Activated naive CD4-positive, alpha-beta T cell treated with anti-CD3 and anti-CD28 coated beads for 36 hours (primary cell): ENCODE data around the gene LRRTM3. TPM values are rescaled to one million over a fixed set of nuclear protein-coding genes. Genes with fewer than 3 reads are reported as not detected.

Experiments
- CTCF ChIA-PET: fragments of 350-600 bp; sonication (Branson Sonifier 250); formaldehyde crosslinking; loops from one replicate; lab custom pipeline; 2021; ENCODE audit warnings: antibody characterized with exemption; lab: Charles Lee
- DNase-seq: peaks from one replicate; pipeline ENCODE4 v3.0.0-alpha.2; 2020
- H3K27ac Mint-ChIP-seq: one replicate; pipeline ENCODE4 v1.8.0; 2021; ENCODE audit warnings: mild to moderate bottlenecking, mixed read lengths
- H3K27me3 Mint-ChIP-seq: one replicate; pipeline ENCODE4 v1.8.0; 2021; ENCODE audit warnings: low read depth, mixed read lengths
- H3K36me3 Mint-ChIP-seq: one replicate; pipeline ENCODE4 v1.8.0; 2021; ENCODE audit warnings: low read depth, mixed read lengths
- H3K4me1 Mint-ChIP-seq: one replicate; pipeline ENCODE4 v1.8.0; 2021; ENCODE audit warnings: low read depth, mixed read lengths
- H3K4me3 Mint-ChIP-seq: one replicate; pipeline ENCODE4 v1.8.0; 2021; ENCODE audit warnings: mild to moderate bottlenecking, moderate library complexity, mixed read lengths
- H3K9me3 Mint-ChIP-seq: one replicate; pipeline ENCODE4 v1.8.0; 2021; ENCODE audit warnings: mixed read lengths
- intact Hi-C: fragments of 100-400 bp; cut with micrococcal nuclease; formaldehyde crosslinking; loops from one replicate; pipeline ENCODE4 v1.15.1; 2023
- total RNA-seq, 2 experiments: library from RNA; stranded (reverse); gene quantifications; one replicate each; pipeline ENCODE4 v1.2.3, GENCODE V29; 2021

The LRRTM3 gene
- total RNA-seq, 2 experiments from 2014 or later, result not detected

DNA sequence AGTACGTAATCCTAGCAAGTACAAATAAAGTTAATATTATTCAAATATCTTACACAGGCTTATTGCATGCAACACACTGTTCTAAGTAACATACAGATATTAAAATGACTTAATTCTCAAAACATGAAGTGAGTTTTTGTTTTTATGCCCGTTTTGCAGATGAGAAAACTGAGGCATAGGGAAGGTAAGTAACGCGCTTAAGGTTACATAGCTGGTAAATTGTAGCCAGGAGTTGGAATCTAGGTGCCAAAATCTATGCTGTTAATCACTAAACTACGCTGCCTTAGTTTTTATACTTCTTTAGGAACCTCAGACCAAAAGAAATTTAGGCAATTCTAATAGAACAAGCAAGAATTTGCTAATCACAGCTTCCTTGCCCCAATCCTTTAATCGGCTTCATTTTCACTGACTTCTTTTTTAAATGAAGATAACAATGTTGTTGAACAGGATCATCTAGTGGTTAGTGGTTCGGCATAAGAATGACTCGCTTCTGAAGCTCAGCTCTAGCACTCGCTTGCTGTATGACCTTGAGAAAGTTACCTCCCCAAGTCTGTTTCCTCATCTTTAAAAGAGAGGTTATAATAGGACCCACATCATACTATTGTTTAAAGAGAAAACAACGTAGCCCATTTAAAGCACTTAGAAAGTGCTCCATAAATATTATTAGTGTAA is 1.0 kb upstream of the LRRTM3 start:
- peaks cover 3% of the 10 kb centered on the region for H3K9me3 Mint-ChIP-seq
- intact Hi-C loops, result no loop called here
- H3K4me3 Mint-ChIP-seq, result no peak overlapping the region
- no peak overlapping the region for H3K27ac Mint-ChIP-seq
- CTCF ChIA-PET, result interaction anchor here (1.0 kb wide), 1 partner anchor 10 kb away, joined by 3 read pairs; no protein-coding TSS in a partner anchor
- DNase-seq, result no peak
- peaks cover 33% of the 10 kb centered on the region for H3K27me3 Mint-ChIP-seq
- no peaks in the 10 kb centered on the region for H3K36me3 Mint-ChIP-seq
- H3K4me1 Mint-ChIP-seq, result peaks cover 1% of the 10 kb centered on the region

- Mint-ChIP-seq H3K27me3 (peaks cover 33% of the 10 kb centered on the region), H3K27ac (no peak overlapping the region), H3K36me3 (no peaks in the 10 kb centered on the region), H3K9me3 (peaks cover 3% of the 10 kb centered on the region), H3K4me3 (no peak overlapping the region), H3K4me1 (peaks cover 1% of the 10 kb centered on the region)
- intact Hi-C loops, result no loop called here
- CTCF ChIA-PET, result interaction anchor here (1.1 kb wide), 1 partner anchor 40 kb away, joined by 3 read pairs; no protein-coding TSS in a partner anchor
- no peak for DNase-seq
Observed at GRCh38 chr10:66925373-66925772, 463 bp upstream of the LRRTM3 start.

DNA sequence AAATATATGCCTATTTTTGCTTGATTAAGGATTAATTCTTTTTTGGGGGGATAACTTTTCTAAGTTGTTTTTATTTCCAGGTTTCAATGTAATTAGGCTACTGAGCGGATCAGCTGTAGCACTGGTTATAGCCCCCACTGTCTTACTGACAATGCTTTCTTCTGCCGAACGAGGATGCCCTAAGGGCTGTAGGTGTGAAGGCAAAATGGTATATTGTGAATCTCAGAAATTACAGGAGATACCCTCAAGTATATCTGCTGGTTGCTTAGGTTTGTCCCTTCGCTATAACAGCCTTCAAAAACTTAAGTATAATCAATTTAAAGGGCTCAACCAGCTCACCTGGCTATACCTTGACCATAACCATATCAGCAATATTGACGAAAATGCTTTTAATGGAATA is 1.0 kb downstream of the LRRTM3 start:
- Mint-ChIP-seq H3K4me1 (peaks cover 1% of the 10 kb centered on the region), H3K4me3 (no peak overlapping the region), H3K27ac (no peak overlapping the region), H3K9me3 (no peaks in the 10 kb centered on the region), H3K27me3 (peaks cover 37% of the 10 kb centered on the region), H3K36me3 (no peaks in the 10 kb centered on the region)
- CTCF ChIA-PET, result no interaction called here
- intact Hi-C loops, result no loop called here
- no peak for DNase-seq

GRCh38 chr10:66927251-66927935 is 1.6 kb downstream of the LRRTM3 start:
- Mint-ChIP-seq H3K4me3 (no peak overlapping the region), H3K36me3 (no peaks in the 10 kb centered on the region), H3K27me3 (peaks cover 41% of the 10 kb centered on the region), H3K4me1 (peaks cover 1% of the 10 kb centered on the region), H3K9me3 (no peaks in the 10 kb centered on the region), H3K27ac (no peak overlapping the region)
- intact Hi-C loops, result no loop called here
- no peak for DNase-seq
- CTCF ChIA-PET, result interaction anchor here (1.1 kb wide), 1 partner anchor 747 kb away, joined by 3 read pairs; no protein-coding TSS in a partner anchor

- CTCF ChIA-PET, result interaction anchor here (0.6 to 1.1 kb wide), 2 partner anchors 164 to 748 kb away, joined by 3 read pairs; no protein-coding TSS in a partner anchor
- DNase-seq, result no peak
- intact Hi-C loops, result no loop called here
- Mint-ChIP-seq H3K4me3 (no peak overlapping the region), H3K9me3 (no peaks in the 10 kb centered on the region), H3K27ac (no peak overlapping the region), H3K27me3 (peaks cover 42% of the 10 kb centered on the region), H3K36me3 (no peaks in the 10 kb centered on the region), H3K4me1 (peaks cover 1% of the 10 kb centered on the region)
Observed at GRCh38 chr10:66927971-66928770, 2.3 kb downstream of the LRRTM3 start.

DNA sequence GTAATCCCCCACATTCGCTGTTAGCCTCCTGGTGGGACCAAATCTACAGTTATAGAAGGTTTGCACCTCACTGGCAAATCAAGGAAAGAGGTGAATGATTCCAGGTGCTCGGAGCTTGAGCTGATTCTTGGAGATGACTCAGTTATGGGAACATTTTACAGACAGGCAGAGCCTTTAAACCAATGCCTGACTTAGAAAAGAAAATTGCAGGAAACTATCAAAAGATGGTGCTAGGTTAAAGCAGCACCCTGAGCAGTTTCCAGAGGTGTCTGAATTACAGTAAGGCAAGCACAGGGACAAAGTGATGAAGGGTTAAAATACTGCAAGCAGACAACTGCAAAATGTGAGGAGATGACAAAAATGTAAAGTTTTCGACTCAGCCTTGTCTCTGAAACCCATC is 2.9 kb downstream of the LRRTM3 start:
- CTCF ChIA-PET, result interaction anchor here (0.6 kb wide), 1 partner anchor 164 kb away, joined by 3 read pairs; no protein-coding TSS in a partner anchor
- no peak overlapping the region for H3K4me3 Mint-ChIP-seq
- intact Hi-C loops, result no loop called here
- H3K4me1 Mint-ChIP-seq, result peaks cover 1% of the 10 kb centered on the region
- H3K36me3 Mint-ChIP-seq, result no peaks in the 10 kb centered on the region
- no peaks in the 10 kb centered on the region for H3K9me3 Mint-ChIP-seq
- peaks cover 44% of the 10 kb centered on the region for H3K27me3 Mint-ChIP-seq
- no peak overlapping the region for H3K27ac Mint-ChIP-seq
- DNase-seq, result no peak

- CTCF ChIA-PET, result no interaction called here
- Mint-ChIP-seq H3K4me3 (no peak overlapping the region), H3K36me3 (no peaks in the 10 kb centered on the region), H3K27me3 (peaks cover 46% of the 10 kb centered on the region), H3K27ac (no peak overlapping the region), H3K4me1 (peaks cover 1% of the 10 kb centered on the region), H3K9me3 (no peaks in the 10 kb centered on the region)
- intact Hi-C loops, result no loop called here
- DNase-seq, result no peak
Observed at GRCh38 chr10:66929375-66929774, 3.5 kb downstream of the LRRTM3 start.

DNA sequence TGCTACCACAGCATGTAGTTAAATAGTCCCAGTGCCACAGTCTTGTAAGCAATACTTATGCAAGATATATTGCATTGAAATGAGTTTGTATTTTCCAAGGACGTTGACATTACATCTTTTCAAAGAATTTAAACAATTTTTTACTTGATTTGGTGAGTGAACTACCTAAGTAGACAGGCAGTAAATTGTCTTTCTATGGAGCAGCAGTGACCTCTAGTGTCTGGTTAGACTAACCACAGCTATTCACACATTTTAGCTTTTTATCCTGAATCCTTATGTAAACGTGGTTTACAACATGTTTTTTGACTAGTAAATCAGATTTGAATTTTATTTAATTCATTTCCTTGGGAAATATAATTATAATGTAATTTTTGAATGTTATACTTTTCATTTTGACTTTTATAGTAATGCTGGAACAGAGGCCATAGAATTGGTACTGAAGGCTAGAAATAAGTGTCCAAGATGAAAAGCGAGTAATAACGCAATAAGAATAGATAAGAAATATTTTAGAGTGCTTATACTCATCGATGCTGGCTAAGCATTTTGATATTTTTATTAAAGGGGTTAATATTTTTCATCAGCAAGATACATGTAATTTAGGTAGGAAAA is 5.6 kb downstream of the LRRTM3 start:
- H3K36me3 Mint-ChIP-seq, result no peaks in the 10 kb centered on the region
- no peak overlapping the region for H3K27ac Mint-ChIP-seq
- intact Hi-C loops, result loop anchor here (1.0 to 2.0 kb wide), 2 partner anchors 589 to 751 kb away; no protein-coding TSS in a partner anchor
- CTCF ChIA-PET, result interaction anchor here (0.9 kb wide), 1 partner anchor 14 kb away, joined by 5 read pairs; no protein-coding TSS in a partner anchor
- H3K9me3 Mint-ChIP-seq, result no peaks in the 10 kb centered on the region
- peaks cover 1% of the 10 kb centered on the region for H3K4me1 Mint-ChIP-seq
- no peak overlapping the region for H3K4me3 Mint-ChIP-seq
- peak; percentile 6 for DNase-seq
- H3K27me3 Mint-ChIP-seq, result peaks cover 38% of the 10 kb centered on the region

- Mint-ChIP-seq H3K4me3 (no peak overlapping the region), H3K4me1 (peaks cover 1% of the 10 kb centered on the region), H3K27me3 (peaks cover 36% of the 10 kb centered on the region), H3K36me3 (no peaks in the 10 kb centered on the region), H3K9me3 (no peaks in the 10 kb centered on the region), H3K27ac (no peak overlapping the region)
- DNase-seq, result no peak
- CTCF ChIA-PET, result interaction anchor here (0.9 kb wide), 1 partner anchor 13 kb away, joined by 5 read pairs; no protein-coding TSS in a partner anchor
- intact Hi-C loops, result loop anchor here (1.0 to 2.0 kb wide), 2 partner anchors 589 to 752 kb away; no protein-coding TSS in a partner anchor
Observed at GRCh38 chr10:66931949-66932343, 6.1 kb downstream of the LRRTM3 start.

GRCh38 chr10:66934711-66935110 is 8.9 kb downstream of the LRRTM3 start:
- CTCF ChIA-PET, result interaction anchor here (0.9 kb wide), 1 partner anchor 875 kb away, joined by 4 read pairs; no protein-coding TSS in a partner anchor

GRCh38 chr10:66940965-66941364 is 15.1 kb downstream of the LRRTM3 start:
- Mint-ChIP-seq H3K4me1 (no peaks in the 10 kb centered on the region), H3K9me3 (no peaks in the 10 kb centered on the region), H3K27ac (no peak overlapping the region), H3K27me3 (no peaks in the 10 kb centered on the region), H3K4me3 (no peak overlapping the region), H3K36me3 (no peaks in the 10 kb centered on the region)
- intact Hi-C loops, result no loop called here
- CTCF ChIA-PET, result interaction anchor here (0.9 kb wide), 1 partner anchor 23 kb away, joined by 6 read pairs; no protein-coding TSS in a partner anchor
- no peak for DNase-seq

More at GRCh38 chr10:66934711-66935110, 8.9 kb downstream of the LRRTM3 start:
- no peaks in the 10 kb centered on the region for H3K36me3 Mint-ChIP-seq
- intact Hi-C loops, result no loop called here
- H3K9me3 Mint-ChIP-seq, result no peaks in the 10 kb centered on the region
- no peak overlapping the region for H3K27ac Mint-ChIP-seq
- H3K4me1 Mint-ChIP-seq, result no peaks in the 10 kb centered on the region
- H3K27me3 Mint-ChIP-seq, result peaks cover 13% of the 10 kb centered on the region
- DNase-seq, result no peak
- no peak overlapping the region for H3K4me3 Mint-ChIP-seq
